ENCODE data around the gene CACNB1. TPM values are rescaled to one million over a fixed set of nuclear protein-coding genes. Genes with fewer than 3 reads are reported as not detected.

The CACNB1 gene
- total RNA-seq, 4 donors from 2014 or later = 7.1 to 20.3 (median 15.0) TPM

DNA sequence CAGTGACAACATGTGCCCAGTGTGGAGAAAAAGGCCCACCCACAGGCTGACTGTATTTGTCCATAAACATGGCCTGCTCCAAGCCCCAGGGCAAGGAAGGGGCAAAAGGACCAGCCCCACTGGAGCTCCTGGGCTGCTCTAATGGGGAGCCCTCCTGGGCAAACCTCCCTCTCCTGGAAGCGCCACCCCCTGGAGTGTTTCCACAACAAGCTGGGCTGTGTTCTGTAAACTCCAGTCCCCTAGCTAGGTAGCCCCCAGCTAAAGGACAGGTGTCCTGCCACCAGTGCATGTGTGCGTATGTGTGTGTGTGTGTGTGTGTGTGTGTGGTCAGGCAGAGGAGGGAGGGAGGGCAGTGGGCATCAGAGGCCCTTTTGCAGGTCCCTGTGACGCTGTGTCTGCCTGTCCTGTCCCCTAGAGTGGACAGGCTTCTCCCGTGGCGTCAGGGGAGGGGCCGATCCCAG, 39.5 kb upstream of the CACNB1 start:
- H3K4me1 ChIP-seq = peaks cover 0 to 7% (median 0%) of the 10 kb centered on the region in 4 donors
- no peak for TF ChIP-seq EP300 (IDR thresholded peaks at IDR 0.05)
- TF ChIP-seq, protein P1, sequence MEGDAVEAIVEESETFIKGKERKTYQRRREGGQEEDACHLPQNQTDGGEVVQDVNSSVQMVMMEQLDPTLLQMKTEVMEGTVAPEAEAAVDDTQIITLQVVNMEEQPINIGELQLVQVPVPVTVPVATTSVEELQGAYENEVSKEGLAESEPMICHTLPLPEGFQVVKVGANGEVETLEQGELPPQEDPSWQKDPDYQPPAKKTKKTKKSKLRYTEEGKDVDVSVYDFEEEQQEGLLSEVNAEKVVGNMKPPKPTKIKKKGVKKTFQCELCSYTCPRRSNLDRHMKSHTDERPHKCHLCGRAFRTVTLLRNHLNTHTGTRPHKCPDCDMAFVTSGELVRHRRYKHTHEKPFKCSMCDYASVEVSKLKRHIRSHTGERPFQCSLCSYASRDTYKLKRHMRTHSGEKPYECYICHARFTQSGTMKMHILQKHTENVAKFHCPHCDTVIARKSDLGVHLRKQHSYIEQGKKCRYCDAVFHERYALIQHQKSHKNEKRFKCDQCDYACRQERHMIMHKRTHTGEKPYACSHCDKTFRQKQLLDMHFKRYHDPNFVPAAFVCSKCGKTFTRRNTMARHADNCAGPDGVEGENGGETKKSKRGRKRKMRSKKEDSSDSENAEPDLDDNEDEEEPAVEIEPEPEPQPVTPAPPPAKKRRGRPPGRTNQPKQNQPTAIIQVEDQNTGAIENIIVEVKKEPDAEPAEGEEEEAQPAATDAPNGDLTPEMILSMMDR (IDR thresholded peaks at IDR 0.05) = no peak
- TF ChIP-seq POLR2A (IDR thresholded peaks at IDR 0.05) = no peak
- no peaks in the 10 kb centered on the region for H3K9me3 ChIP-seq
- WGBS, 2 donors = 70 to 82% methylated on average over 4 to 6 of the region's 6 CpGs
- no peaks in the 10 kb centered on the region for H3K36me3 ChIP-seq
- no peak overlapping the region for H3K27ac ChIP-seq
- no peak for DNase-seq (ENCODE audit: low spot score in 2 of 2)
- peaks cover 0 to 72% of the 10 kb centered on the region in 2 donors for H3K27me3 ChIP-seq
- no peak overlapping the region for H3K4me3 ChIP-seq

DNA sequence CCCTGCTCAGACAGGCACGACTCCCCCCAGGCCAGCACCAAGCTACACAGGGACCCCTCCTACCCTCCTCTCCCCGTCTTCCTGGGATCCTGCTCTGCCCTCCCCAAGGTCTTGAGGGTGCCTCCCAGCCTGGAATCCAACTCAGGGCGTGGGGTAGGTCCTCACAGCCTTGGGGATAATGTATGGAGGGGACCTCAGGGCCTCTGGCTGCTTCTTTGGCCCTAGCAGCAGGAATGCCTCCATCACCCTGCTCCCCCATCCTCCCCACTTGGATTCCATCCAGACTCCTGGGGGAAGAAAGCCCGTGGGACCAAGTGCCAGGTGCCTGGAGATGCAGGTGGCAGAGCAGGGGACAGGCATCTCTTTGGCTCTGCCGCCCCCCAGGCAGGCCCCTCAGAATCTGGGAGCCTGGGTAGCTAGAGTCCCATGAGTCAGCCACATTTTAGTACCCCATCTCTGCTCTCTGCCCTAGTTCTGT, 39.0 kb upstream of the CACNB1 start:
- 43 to 51% methylated on average over 4 to 5 of the region's 5 CpGs for WGBS, 2 donors
- Histone ChIP-seq H3K27ac (no peak overlapping the region), H3K4me1 (peaks cover 0 to 12% (median 3%) of the 10 kb centered on the region in 4 donors), H3K27me3 (peaks cover 0 to 77% of the 10 kb centered on the region in 2 donors), H3K9me3 (no peaks in the 10 kb centered on the region), H3K36me3 (no peaks in the 10 kb centered on the region), H3K4me3 (no peak overlapping the region)
- DNase-seq (ENCODE audit: low spot score in 2 of 2) = no peak
- TF ChIP-seq POLR2A (IDR thresholded peaks at IDR 0.05) = no peak
- TF ChIP-seq EP300 (IDR thresholded peaks at IDR 0.05) = no peak
- TF ChIP-seq, protein P1 (IDR thresholded peaks at IDR 0.05) = no peak

DNA sequence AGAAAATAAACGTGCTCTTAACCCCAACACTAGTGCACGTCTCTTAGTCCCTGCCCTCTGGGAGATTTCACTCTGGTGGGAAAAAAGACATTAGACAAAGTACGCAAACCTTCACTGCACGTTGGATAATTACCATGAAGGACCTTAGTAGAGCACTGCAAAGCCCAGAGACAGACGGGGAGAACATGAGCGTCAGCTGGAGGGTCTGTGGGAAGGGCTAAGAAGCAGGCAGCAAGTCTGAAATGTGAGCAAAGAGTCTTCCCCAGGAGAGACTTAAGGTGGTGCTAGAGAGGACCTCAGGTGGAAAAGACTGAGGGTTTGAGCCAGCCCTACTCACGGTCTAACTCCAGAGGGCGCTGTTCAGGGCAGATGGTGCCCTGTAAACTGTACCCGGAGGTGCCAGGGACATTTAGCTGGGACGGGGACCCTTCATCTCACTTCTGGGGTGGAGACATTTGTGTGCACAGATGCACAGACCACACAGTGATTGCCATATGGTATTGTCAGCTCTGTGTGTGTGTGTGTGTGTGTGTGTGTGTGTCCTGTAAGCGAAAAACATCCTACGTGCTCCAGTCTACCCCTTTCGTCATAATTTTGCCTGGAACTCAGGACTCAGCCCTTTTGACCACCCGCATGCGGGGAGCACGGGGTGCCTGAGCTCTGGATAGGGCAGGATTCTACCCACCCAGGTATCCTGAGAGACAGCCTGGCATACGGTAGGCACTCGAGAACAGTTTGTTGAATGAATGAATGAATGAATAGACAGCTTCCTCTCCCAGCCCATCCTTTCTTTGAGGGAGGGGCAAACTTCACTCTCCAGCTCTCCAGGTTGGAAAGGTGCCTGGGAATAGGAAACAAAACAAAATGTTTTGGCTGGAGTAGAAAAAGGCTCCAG, 38.3 kb upstream of the CACNB1 start:
- Histone ChIP-seq H3K4me3 (no peak overlapping the region), H3K4me1 (peaks cover 0 to 19% (median 5%) of the 10 kb centered on the region in 4 donors), H3K9me3 (no peaks in the 10 kb centered on the region), H3K27ac (no peak overlapping the region), H3K36me3 (no peaks in the 10 kb centered on the region), H3K27me3 (peaks cover 0 to 80% of the 10 kb centered on the region in 2 donors)
- TF ChIP-seq, protein P1 (IDR thresholded peaks at IDR 0.05) = peak in 2 of 5 experiments; percentile 10 to 27
- TF ChIP-seq EP300 (IDR thresholded peaks at IDR 0.05) (no peak), POLR2A (IDR thresholded peaks at IDR 0.05) (no peak)
- no peak for DNase-seq (ENCODE audit: low spot score in 2 of 2)
- 35 to 40% methylated on average over 14 to 18 of the region's 18 CpGs for WGBS, 2 donors

DNA sequence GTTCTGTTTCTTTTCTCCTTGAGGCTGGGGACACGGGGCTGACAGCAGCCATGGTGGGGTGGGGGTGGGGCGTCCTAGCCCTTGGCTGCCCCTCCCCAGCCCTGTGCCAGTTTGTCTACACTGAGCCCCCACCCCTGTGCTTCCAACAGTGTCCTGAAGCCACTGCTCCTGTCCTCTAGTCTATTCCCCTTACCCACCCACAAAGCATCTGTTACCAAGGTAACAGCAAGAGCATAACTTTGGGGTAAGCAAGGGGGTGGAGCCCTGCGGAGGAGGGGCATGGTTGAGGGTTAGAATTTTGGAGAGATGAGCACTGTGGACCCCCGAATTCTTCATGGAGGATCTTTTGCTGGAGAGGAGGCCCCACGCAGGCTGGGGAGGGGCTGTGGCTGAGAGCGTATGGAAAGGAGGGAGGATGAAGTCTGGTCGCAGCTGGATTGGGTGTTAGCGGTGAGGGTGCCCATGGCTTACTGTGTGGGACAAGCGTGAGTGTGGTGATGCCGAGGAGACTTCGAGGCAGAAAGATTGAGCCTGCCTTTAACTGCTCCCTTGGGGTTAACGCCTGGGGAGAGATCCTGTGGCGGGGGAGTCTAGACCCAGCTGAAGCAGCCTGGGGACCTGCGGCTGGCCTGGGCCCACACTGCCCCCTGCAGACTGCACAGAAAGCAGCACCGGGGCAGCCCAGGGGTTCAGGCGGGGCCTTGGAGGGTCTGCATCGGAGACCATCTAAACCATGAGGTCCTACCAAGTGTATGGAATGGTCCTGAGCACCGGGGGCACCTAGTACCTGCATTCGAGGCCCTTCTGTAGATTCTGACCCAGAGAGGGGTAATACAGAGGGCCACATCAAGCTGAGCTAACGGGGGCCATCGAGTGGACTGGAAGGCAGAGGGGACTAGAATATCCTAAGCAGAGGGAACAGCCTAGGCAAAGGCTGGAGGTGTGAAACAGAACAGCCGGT, 34.4 kb upstream of the CACNB1 start:
- Histone ChIP-seq H3K27ac (peak overlapping the region in 1 of 4 donors; percentile 63), H3K4me3 (peak overlapping the region in 2 of 4 donors; percentile 4 to 26), H3K4me1 (peaks cover 0 to 20% (median 5%) of the 10 kb centered on the region in 4 donors), H3K27me3 (peaks cover 0 to 85% of the 10 kb centered on the region in 2 donors), H3K36me3 (no peaks in the 10 kb centered on the region), H3K9me3 (no peaks in the 10 kb centered on the region)
- TF ChIP-seq EP300 (IDR thresholded peaks at IDR 0.05) (no peak), POLR2A (IDR thresholded peaks at IDR 0.05) (no peak)
- TF ChIP-seq, protein P1 (IDR thresholded peaks at IDR 0.05) = peak; percentile 64 to 75 (median 69)
- WGBS, 2 donors = 9% methylated on average over 22 of the region's 22 CpGs
- DNase-seq (ENCODE audit: low spot score in 2 of 2) = no peak

All from tibial nerve (tissue), 4 donors.